H9 (cell line): ENCODE measurements around the gene TECRL. TPM values are rescaled to one million over a fixed set of nuclear protein-coding genes. Genes with fewer than 3 reads are reported as not detected.

Experiments
- DNase-seq: peaks from one replicate; pipeline ENCODE4 v3.0.0-alpha.2; 2017
- H2AFZ ChIP-seq: one replicate; pipeline ENCODE4 v1.6.1; 2013; ENCODE audit warnings: mild to moderate bottlenecking, low read length, control low read depth, moderate library complexity
- H2AK5ac ChIP-seq: 2 replicates; pipeline ENCODE4 v1.6.1; 2013; ENCODE audit warnings: low read length, control low read depth, mixed read lengths; ENCODE audit not compliant: insufficient read length
- H2BK120ac ChIP-seq: one replicate; pipeline ENCODE4 v1.6.1; 2013; ENCODE audit warnings: low read depth, mild to moderate bottlenecking, low read length, control low read depth, inconsistent platforms; ENCODE audit not compliant: poor library complexity, severe bottlenecking
- H2BK12ac ChIP-seq: 2 replicates; pipeline ENCODE4 v1.6.1; 2013; ENCODE audit warnings: low read length, control low read depth, mixed read lengths, low read depth; ENCODE audit not compliant: insufficient read length
- H2BK15ac ChIP-seq: 2 replicates; pipeline ENCODE4 v1.6.1; 2013; ENCODE audit warnings: low read depth, low read length, control low read depth
- H2BK20ac ChIP-seq: one replicate; pipeline ENCODE4 v1.6.1; 2013; ENCODE audit warnings: low read depth, mild to moderate bottlenecking, low read length, control low read depth, inconsistent platforms; ENCODE audit not compliant: poor library complexity, severe bottlenecking
- H2BK5ac ChIP-seq: 2 replicates; pipeline ENCODE4 v1.6.1; 2013; ENCODE audit warnings: low read length, control low read depth, mixed read lengths; ENCODE audit not compliant: insufficient read length
- H3K14ac ChIP-seq: 2 replicates; pipeline ENCODE4 v1.6.1; 2013; ENCODE audit warnings: low read length, control low read depth; ENCODE audit not compliant: insufficient read depth
- H3K18ac ChIP-seq: 2 replicates; pipeline ENCODE4 v1.6.1; 2013; ENCODE audit warnings: low read depth, mild to moderate bottlenecking, mixed read lengths, low read length, control low read depth; ENCODE audit not compliant: insufficient read length
- H3K23ac ChIP-seq: 2 replicates; pipeline ENCODE4 v1.6.1; 2013; ENCODE audit warnings: low read length, control low read depth, mixed read lengths, low read depth; ENCODE audit not compliant: insufficient read length
- H3K23me2 ChIP-seq: 2 replicates; pipeline ENCODE4 v1.6.1; 2013; ENCODE audit warnings: low read depth, mild to moderate bottlenecking, mixed read lengths, low read length, control low read depth; ENCODE audit not compliant: insufficient read length, poor library complexity, severe bottlenecking
- H3K27ac ChIP-seq: 2 replicates; pipeline ENCODE4 v1.5.1; 2013; ENCODE audit warnings: low read length, control low read depth, mixed read lengths, low read depth; ENCODE audit not compliant: insufficient read length
- H3K27me3 ChIP-seq: 2 replicates; pipeline ENCODE4 v1.6.1; 2013; ENCODE audit warnings: low read length, control low read depth, inconsistent platforms; ENCODE audit not compliant: insufficient read depth
- H3K4ac ChIP-seq: 2 replicates; pipeline ENCODE4 v1.6.1; 2013; ENCODE audit warnings: low read depth, mild to moderate bottlenecking, control low read depth, inconsistent platforms, low read length, moderate library complexity
- H3K4me1 ChIP-seq: 2 replicates; pipeline ENCODE4 v1.6.1; 2013; ENCODE audit warnings: low read length, control low read depth, inconsistent platforms; ENCODE audit not compliant: insufficient read depth
- H3K4me2 ChIP-seq: 2 replicates; pipeline ENCODE4 v1.6.1; 2013; ENCODE audit warnings: low read length, control low read depth, mixed read lengths; ENCODE audit not compliant: insufficient read length, insufficient read depth
- H3K56ac ChIP-seq: 2 replicates; pipeline ENCODE4 v1.6.1; 2013; ENCODE audit warnings: low read depth, mild to moderate bottlenecking, mixed read lengths, low read length, control low read depth; ENCODE audit not compliant: insufficient read length
- H3K79me1 ChIP-seq: 2 replicates; pipeline ENCODE4 v1.6.1; 2013; ENCODE audit warnings: low read depth, mild to moderate bottlenecking, moderate library complexity, low read length, control low read depth, inconsistent platforms; ENCODE audit not compliant: insufficient read depth, poor library complexity, severe bottlenecking
- H3K79me2 ChIP-seq: 2 replicates; pipeline ENCODE4 v1.6.1; 2013; ENCODE audit warnings: low read length, control low read depth, inconsistent platforms; ENCODE audit not compliant: insufficient read depth
- H3K9ac ChIP-seq: 2 replicates; pipeline ENCODE4 v1.6.1; 2013; ENCODE audit warnings: low read length, control low read depth, mixed read lengths; ENCODE audit not compliant: insufficient read length; ENCODE audit errors: extremely low read depth
- H3K9me3 ChIP-seq: one replicate; pipeline ENCODE4 v1.6.1; 2013; ENCODE audit warnings: low read depth, low read length, inconsistent platforms; ENCODE audit not compliant: control insufficient read depth
- H3T11ph ChIP-seq: one replicate; pipeline ENCODE4 v1.6.1; 2013; ENCODE audit warnings: mild to moderate bottlenecking, low read length, control low read depth, inconsistent platforms
- H4K20me1 ChIP-seq: one replicate; pipeline ENCODE4 v1.6.1; 2013; ENCODE audit not compliant: control insufficient read depth, insufficient read length, insufficient read depth
- H4K5ac ChIP-seq: 2 replicates; pipeline ENCODE4 v1.6.1; 2013; ENCODE audit warnings: low read depth, mild to moderate bottlenecking, mixed read lengths, low read length, control low read depth; ENCODE audit not compliant: insufficient read length
- H4K8ac ChIP-seq: replicated peaks from 2 replicates; pipeline ENCODE4 v1.6.1; 2013; ENCODE audit warnings: low read length, control low read depth, mixed read lengths, low read depth; ENCODE audit not compliant: insufficient read length
- H4K91ac ChIP-seq: 2 replicates; pipeline ENCODE4 v1.6.1; 2013; ENCODE audit warnings: low read depth, mild to moderate bottlenecking, moderate library complexity, mixed read lengths, low read length, control low read depth; ENCODE audit not compliant: insufficient read length
- H3K27ac Mint-ChIP-seq, 3 experiments: 2 replicates in 2 of 3; 3 replicates in 1 of 3; pipeline ENCODE4 v1.8.0; 2020 to 2021; ENCODE audit warnings: mixed read lengths in 3 of 3, mild to moderate bottlenecking in 1 of 3, moderate library complexity in 1 of 3
- H3K27me3 Mint-ChIP-seq: 2 replicates; pipeline ENCODE4 v1.8.0; 2021; ENCODE audit warnings: low read depth, mild to moderate bottlenecking, moderate library complexity, mixed read lengths
- H3K36me3 Mint-ChIP-seq, 3 experiments: 2 replicates in 2 of 3; 3 replicates in 1 of 3; pipeline ENCODE4 v1.8.0; 2020 to 2021; ENCODE audit warnings: low read depth in 3 of 3, mixed read lengths in 3 of 3; ENCODE audit not compliant: insufficient read depth in 1 of 3
- H3K4me1 Mint-ChIP-seq, 2 experiments: 2 replicates each; pipeline ENCODE4 v1.8.0; 2020; ENCODE audit warnings: mixed read lengths in 2 of 2
- H3K4me3 Mint-ChIP-seq, 2 experiments: 2 replicates in 1 of 2; 3 replicates in 1 of 2; pipeline ENCODE4 v1.8.0; 2020 to 2021; ENCODE audit warnings: mild to moderate bottlenecking in 2 of 2, mixed read lengths in 2 of 2, moderate library complexity in 1 of 2
- H3K9me3 Mint-ChIP-seq, 2 experiments: 2 replicates in 1 of 2; 3 replicates in 1 of 2; pipeline ENCODE4 v1.8.0; 2020; ENCODE audit warnings: mild to moderate bottlenecking in 2 of 2, mixed read lengths in 2 of 2, moderate library complexity in 1 of 2
- CTCF ChIP-seq: fragments of 200-600 bp; sonication (generic); conservative IDR thresholded peaks from 3 replicates; pipeline ENCODE4 v1.8.0; 2021; ENCODE audit warnings: antibody characterized with exemption, mild to moderate bottlenecking
- WGBS: extraction: QIAGEN DNeasy Blood & Tissue Kit; methylation state at CpG from one replicate; pipeline ENCODE4 v1.1.7; 2013; ENCODE audit warnings: missing lambda C conversion rate, low lambda C conversion rate, mixed read lengths; ENCODE audit not compliant: insufficient read length; ENCODE audit errors: extremely low coverage; 5-methylcytosine and 5-hydroxymethylcytosine counted together
- total RNA-seq: library from RNA; stranded (reverse); gene quantifications from 2 replicates; pipeline ENCODE4 v1.2.1, GENCODE V29; 2021

The TECRL gene
- total RNA-seq, 1 experiment from 2014 or later = not detected

GRCh38 chr4:64326507-64326906 lies 82.7 kb downstream of the TECRL start:
- Mint-ChIP-seq H3K9me3 (peaks cover 5% of the 10 kb centered on the region in 2 experiments; a peak in 2 of 5 replicates), H3K27me3 (no peaks in the 10 kb centered on the region), H3K27ac (no peak overlapping the region), H3K4me3 (no peak overlapping the region), H3K36me3 (peaks cover 0 to 6% (median 0%) of the 10 kb centered on the region in 3 experiments; a peak in 1 of 7 replicates), H3K4me1 (no peaks in the 10 kb centered on the region)
- no peak overlapping the region for H3K18ac ChIP-seq
- no peaks in the 10 kb centered on the region for H3K79me2 ChIP-seq
- no peaks in the 10 kb centered on the region for H3K23me2 ChIP-seq
- no peak overlapping the region for H2BK12ac ChIP-seq
- no peak overlapping the region for H3T11ph ChIP-seq
- H2BK20ac ChIP-seq = no peak overlapping the region
- no peak overlapping the region for H4K8ac ChIP-seq
- H3K4me2 ChIP-seq = no peak overlapping the region
- H4K91ac ChIP-seq = no peak overlapping the region
- H3K9me3 ChIP-seq = no peaks in the 10 kb centered on the region
- H3K23ac ChIP-seq = no peak overlapping the region
- no peak for DNase-seq
- H3K79me1 ChIP-seq = no peaks in the 10 kb centered on the region
- H2AK5ac ChIP-seq = no peak overlapping the region
- no peak for TF ChIP-seq CTCF
- no peaks in the 10 kb centered on the region for H3K4me1 ChIP-seq
- no peak overlapping the region for H3K4ac ChIP-seq
- H3K27ac ChIP-seq = no peak overlapping the region
- no peak overlapping the region for H2BK120ac ChIP-seq
- no CpG with 5 or more reads among the region's 1 CpG for WGBS
- H2BK5ac ChIP-seq = no peak overlapping the region
- H2AFZ ChIP-seq = no peak overlapping the region
- no peak overlapping the region for H3K56ac ChIP-seq
- no peak overlapping the region for H4K5ac ChIP-seq
- H3K9ac ChIP-seq = no peak overlapping the region
- no peaks in the 10 kb centered on the region for H4K20me1 ChIP-seq
- H3K14ac ChIP-seq = no peak overlapping the region
- no peak overlapping the region for H2BK15ac ChIP-seq
- H3K27me3 ChIP-seq = no peaks in the 10 kb centered on the region
